Pancreas (tissue), 10 donors: ENCODE measurements around the gene F2RL3. TPM values are rescaled to one million over a fixed set of nuclear protein-coding genes. Genes with fewer than 3 reads are reported as not detected.

Experiments
- ATAC-seq, 4 donors: fragments of 200-7000 bp; cut with Tn5 transposase; one replicate each; pipeline versions ENCODE4 v1.8.0 to v1.9.1; 2020; ENCODE audit warnings: mild to moderate bottlenecking in 4 of 4, moderate library complexity in 4 of 4
- DNase-seq, 6 donors: peaks; one replicate each; pipeline ENCODE4 v3.0.0-alpha.2; 2020
- FAIRE-seq: peaks from 2 replicates; lab custom pipeline; 2012; peaks lifted over from hg19 to GRCh38; lab: Jason Lieb, UNC
- H3K27ac ChIP-seq, 4 donors: fragments of 200-600 bp; sonication (generic); 1 replicate in 3 of 4; 2 replicates in 1 of 4; pipeline versions ENCODE4 v1.5.0 to v1.8.0; 2020
- H3K27me3 ChIP-seq, 4 donors: fragments of 200-600 bp; one replicate each; pipeline ENCODE4 v1.8.0; 2021
- H3K36me3 ChIP-seq, 3 donors: fragments of 200-600 bp; sonication (generic) in 1 of 3; one replicate each; pipeline versions ENCODE4 v1.5.0 to v1.8.0; 2020 to 2021
- H3K4me1 ChIP-seq, 3 donors: fragments of 200-600 bp; one replicate each; pipeline ENCODE4 v1.8.0; 2021
- H3K4me3 ChIP-seq, 4 donors: fragments of 200-600 bp; sonication (generic) in 2 of 4; one replicate each; pipeline versions ENCODE4 v1.5.0 to v1.8.0; 2020 to 2021
- H3K9me3 ChIP-seq, 4 donors: fragments of 200-600 bp; one replicate each; pipeline ENCODE4 v1.8.0; 2021
- CTCF ChIP-seq, 4 donors: fragments of 200-600 bp; sonication (generic) in 3 of 4; IDR thresholded peaks; one replicate each; pipeline versions ENCODE4 v1.5.0 to v1.8.0; 2021; ENCODE audit warnings: antibody characterized with exemption in 4 of 4
- WGBS, 2 donors: extraction: QIAGEN DNeasy Blood & Tissue Kit; methylation state at CpG; one replicate each; pipeline ENCODE4 v1.1.7; 2013; 5-methylcytosine and 5-hydroxymethylcytosine counted together
- intact Hi-C, 3 donors: fragments of 100-400 bp; cut with DNase I; formaldehyde crosslinking; loops; one replicate each; pipeline versions ENCODE4 v1.11.1 to v1.14.2; 2022
- polyA plus RNA-seq, 2 donors: library from polyadenylated mRNA; stranded (reverse); fragments of 200-250 nt; gene quantifications; one replicate each; pipeline ENCODE4 v1.2.3, GENCODE V29; 2013
- total RNA-seq, 6 donors: library from RNA; stranded (reverse); fragmentation: NEBNext Ultra II Directional in 4 of 6; extraction: Animal tissue kit (Norgen Biotek cat#: 25700) in 4 of 6; gene quantifications; one replicate each; pipeline versions ENCODE4 v1.2.1 to v1.2.4, GENCODE V29; 2021 to 2023
- donor health status: healthy with polysubstance abuse.
- donor health status: DM: no; HTN: no; CAD: no; lungs with moderate emphysema.
- donor health status: DM: no; HTN: no; CAD: no.
- donor health status: control.
- donor health status: control.
- donor health status: Bipolar disorder and iron deficiency.
- donor health status: DM: yes; HTN: yes; CAD: no.
- donor health status: DM: no; HTN: no; CAD: no.
- donor health status: DM: no; HTN: no; CAD: no.
- donor health status: DM: yes; HTN: yes; CAD: no.

Gene F2RL3
- total and polyA plus RNA-seq, 8 donors, result 0.24 to 9.0 (median 1.8) TPM

- ATAC-seq, result no peak
- H3K9me3 ChIP-seq, result no peaks in the 10 kb centered on the region
- 25 to 35% methylated on average over 5 of the region's 5 CpGs for WGBS, 2 donors
- intact Hi-C loops, result no loop called here
- no peaks in the 10 kb centered on the region for H3K36me3 ChIP-seq
- H3K27ac ChIP-seq, result no peak overlapping the region
- no peak for TF ChIP-seq CTCF (IDR thresholded peaks at IDR 0.05)
- no peaks in the 10 kb centered on the region for H3K27me3 ChIP-seq
- DNase-seq, result no peak
- no peak overlapping the region for H3K4me3 ChIP-seq
- no peaks in the 10 kb centered on the region for H3K4me1 ChIP-seq
- no peak for FAIRE-seq
These were observed 3.6 kb upstream of the F2RL3 start for GRCh38 chr19:16885166-16885565.

GRCh38 chr19:16886305-16886880 lies 2.4 kb upstream of the F2RL3 start:
- DNase-seq (no peak), ATAC-seq (peak in 2 of 4 donors; percentile 37 to 54), FAIRE-seq (no peak)
- peak overlapping the region in 2 of 4 donors; percentile 15 to 22 for H3K27ac ChIP-seq
- H3K4me3 ChIP-seq, result no peak overlapping the region
- intact Hi-C loops, result no loop called here
- TF ChIP-seq CTCF (IDR thresholded peaks at IDR 0.05), result no peak
- H3K9me3 ChIP-seq, result no peaks in the 10 kb centered on the region
- H3K36me3 ChIP-seq, result no peaks in the 10 kb centered on the region
- no peaks in the 10 kb centered on the region for H3K4me1 ChIP-seq
- WGBS, 2 donors, result 57 to 62% methylated on average over 20 of the region's 20 CpGs
- H3K27me3 ChIP-seq, result no peaks in the 10 kb centered on the region

- 50 to 66% methylated on average over 17 of the region's 17 CpGs for WGBS, 2 donors
- intact Hi-C loops, result no loop called here
- ATAC-seq, result no peak
- no peak for DNase-seq
- H3K4me1 ChIP-seq, result no peaks in the 10 kb centered on the region
- no peaks in the 10 kb centered on the region for H3K9me3 ChIP-seq
- no peak for FAIRE-seq
- H3K27ac ChIP-seq, result peak overlapping the region in 1 of 4 donors; percentile 37
- no peak overlapping the region for H3K4me3 ChIP-seq
- H3K27me3 ChIP-seq, result no peaks in the 10 kb centered on the region
- H3K36me3 ChIP-seq, result no peaks in the 10 kb centered on the region
- TF ChIP-seq CTCF (IDR thresholded peaks at IDR 0.05), result no peak
These were observed 1.2 kb upstream of the F2RL3 start for GRCh38 chr19:16887353-16888265.

- FAIRE-seq (no peak), DNase-seq (peak in 1 of 6 donors; percentile 66)
- peak overlapping the region in 1 of 4 donors; percentile 2 for H3K4me3 ChIP-seq
These were observed 625 bp downstream of the F2RL3 start for GRCh38 chr19:16889366-16889882.

More at GRCh38 chr19:16889366-16889882, 625 bp downstream of the F2RL3 start:
- Histone ChIP-seq H3K27me3 (no peaks in the 10 kb centered on the region), H3K36me3 (no peaks in the 10 kb centered on the region), H3K9me3 (no peaks in the 10 kb centered on the region), H3K27ac (peak overlapping the region in 1 of 4 donors; percentile 22), H3K4me1 (no peaks in the 10 kb centered on the region)
- ATAC-seq, result peak in 2 of 4 donors; percentile 17 to 31
- 52 to 57% methylated on average over 20 to 22 of the region's 22 CpGs for whole genome bisulfite sequencing, 2 donors
- no peak for TF ChIP-seq CTCF (IDR thresholded peaks at IDR 0.05)
- intact Hi-C loops, result no loop called here
